ENCODE data around the gene AQP9.

- TF ChIP-seq POLR2A (IDR thresholded peaks at IDR 0.05), result no peak
- no peak for TF ChIP-seq CTCF (IDR thresholded peaks at IDR 0.05)
Measured at GRCh38 chr15:58203537-58203936, 65.4 kb downstream of the AQP9 start.
